Loucy (cell line): ENCODE data around the gene PHF13.

ENCODE experiments used
- H2AFZ ChIP-seq: fragments of 200-600 bp; sonication (generic); 2 replicates; pipeline ENCODE4 v1.6.0; 2016; ENCODE audit warnings: antibody characterized with exemption, mild to moderate bottlenecking, low read length, moderate library complexity
- H3F3A ChIP-seq: fragments of 200-600 bp; 2 replicates; pipeline ENCODE4 v1.6.0; 2016; ENCODE audit warnings: antibody characterized with exemption, low read depth, mild to moderate bottlenecking
- H3K27me3 ChIP-seq: fragments of 200-600 bp; sonication (generic); 2 replicates; pipeline ENCODE4 v1.6.1; 2014; ENCODE audit warnings: low read length, mild to moderate bottlenecking; ENCODE audit not compliant: insufficient read depth, poor library complexity, severe bottlenecking
- H3K36me3 ChIP-seq: fragments of 200-600 bp; sonication (generic); 2 replicates; pipeline ENCODE4 v1.6.1; 2016; ENCODE audit warnings: low read length; ENCODE audit not compliant: insufficient read depth
- H3K4me1 ChIP-seq: fragments of 200-600 bp; sonication (generic); 2 replicates; pipeline ENCODE4 v1.5.1; 2014; ENCODE audit warnings: low read length, mild to moderate bottlenecking; ENCODE audit not compliant: insufficient read depth, poor library complexity, severe bottlenecking
- H3K4me2 ChIP-seq: fragments of 200-600 bp; sonication (generic); 2 replicates; pipeline ENCODE4 v1.6.0; 2014; ENCODE audit warnings: antibody characterized with exemption, low read length, low read depth, mild to moderate bottlenecking; ENCODE audit not compliant: poor library complexity, severe bottlenecking
- H3K4me3 ChIP-seq: fragments of 200-600 bp; sonication (generic); 2 replicates; pipeline ENCODE4 v1.5.1; 2014; ENCODE audit warnings: low read length, mild to moderate bottlenecking, mixed read lengths; ENCODE audit not compliant: poor library complexity, severe bottlenecking
- H3K79me2 ChIP-seq: fragments of 200-600 bp; sonication (generic); 2 replicates; pipeline ENCODE4 v1.6.1; 2014; ENCODE audit warnings: low read length; ENCODE audit not compliant: insufficient read depth
- H3K9ac ChIP-seq: fragments of 200-600 bp; sonication (generic); 2 replicates; pipeline ENCODE4 v1.6.0; 2014; ENCODE audit warnings: mild to moderate bottlenecking, low read depth, low read length, moderate library complexity; ENCODE audit not compliant: poor library complexity, severe bottlenecking
- H3K9me2 ChIP-seq: fragments of 200-600 bp; sonication (generic); replicated peaks from 2 replicates; pipeline ENCODE4 v1.6.1; 2016; ENCODE audit warnings: low read depth, low read length, mixed read lengths
- H3K9me3 ChIP-seq: fragments of 200-600 bp; sonication (generic); 2 replicates; pipeline ENCODE4 v1.6.1; 2014; ENCODE audit warnings: mild to moderate bottlenecking, antibody characterized with exemption, low read length, low read depth; ENCODE audit not compliant: insufficient read depth
- H4K20me1 ChIP-seq: fragments of 200-600 bp; sonication (generic); 2 replicates; pipeline ENCODE4 v1.6.0; 2014; ENCODE audit warnings: antibody characterized with exemption, low read length, mild to moderate bottlenecking; ENCODE audit not compliant: insufficient read depth, poor library complexity, severe bottlenecking
- EZH2phosphoT487 ChIP-seq: fragments of 200-600 bp; IDR thresholded peaks from 2 replicates; pipeline ENCODE4 v1.6.1; 2018; ENCODE audit warnings: antibody characterized with exemption, mild to moderate bottlenecking, moderate library complexity, borderline replicate concordance
- TF ChIP-seq, protein P1 (sequence below): fragments of 200-600 bp; sonication (generic); conservative IDR thresholded peaks from 2 replicates; pipeline ENCODE4 v1.5.1; 2014; ENCODE audit warnings: mild to moderate bottlenecking, antibody characterized with exemption, low read length

Gene PHF13

GRCh38 chr1:6601049-6601922 lies 12.2 kb upstream of the PHF13 start:
- H3K27me3 ChIP-seq, result no peaks in the 10 kb centered on the region
- peaks cover 34% of the 10 kb centered on the region for H4K20me1 ChIP-seq
- peak overlapping the region; percentile 74 for H3K9ac ChIP-seq
- H3K79me2 ChIP-seq, result peaks cover 61% of the 10 kb centered on the region
- TF ChIP-seq, protein P1, sequence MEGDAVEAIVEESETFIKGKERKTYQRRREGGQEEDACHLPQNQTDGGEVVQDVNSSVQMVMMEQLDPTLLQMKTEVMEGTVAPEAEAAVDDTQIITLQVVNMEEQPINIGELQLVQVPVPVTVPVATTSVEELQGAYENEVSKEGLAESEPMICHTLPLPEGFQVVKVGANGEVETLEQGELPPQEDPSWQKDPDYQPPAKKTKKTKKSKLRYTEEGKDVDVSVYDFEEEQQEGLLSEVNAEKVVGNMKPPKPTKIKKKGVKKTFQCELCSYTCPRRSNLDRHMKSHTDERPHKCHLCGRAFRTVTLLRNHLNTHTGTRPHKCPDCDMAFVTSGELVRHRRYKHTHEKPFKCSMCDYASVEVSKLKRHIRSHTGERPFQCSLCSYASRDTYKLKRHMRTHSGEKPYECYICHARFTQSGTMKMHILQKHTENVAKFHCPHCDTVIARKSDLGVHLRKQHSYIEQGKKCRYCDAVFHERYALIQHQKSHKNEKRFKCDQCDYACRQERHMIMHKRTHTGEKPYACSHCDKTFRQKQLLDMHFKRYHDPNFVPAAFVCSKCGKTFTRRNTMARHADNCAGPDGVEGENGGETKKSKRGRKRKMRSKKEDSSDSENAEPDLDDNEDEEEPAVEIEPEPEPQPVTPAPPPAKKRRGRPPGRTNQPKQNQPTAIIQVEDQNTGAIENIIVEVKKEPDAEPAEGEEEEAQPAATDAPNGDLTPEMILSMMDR, result 0 out of 2 replicates have a peak, but pooled peaks have one; percentile 18
- TF ChIP-seq EZH2phosphoT487, result no peak
- H3K9me2 ChIP-seq, result no peaks in the 10 kb centered on the region
- H3K4me3 ChIP-seq, result peak overlapping the region; percentile 81
- no peaks in the 10 kb centered on the region for H3K9me3 ChIP-seq
- H2AFZ ChIP-seq, result peak overlapping the region; percentile 94
- peak overlapping the region; percentile 94 for H3K4me2 ChIP-seq
- H3K36me3 ChIP-seq, result peaks cover 19% of the 10 kb centered on the region; the same call in 1 of the 2 replicates
- peaks cover 28% of the 10 kb centered on the region for H3K4me1 ChIP-seq
- H3F3A ChIP-seq, result 0 out of 2 replicates have a peak, but pooled peaks cover 5% of the 10 kb centered on the region

DNA sequence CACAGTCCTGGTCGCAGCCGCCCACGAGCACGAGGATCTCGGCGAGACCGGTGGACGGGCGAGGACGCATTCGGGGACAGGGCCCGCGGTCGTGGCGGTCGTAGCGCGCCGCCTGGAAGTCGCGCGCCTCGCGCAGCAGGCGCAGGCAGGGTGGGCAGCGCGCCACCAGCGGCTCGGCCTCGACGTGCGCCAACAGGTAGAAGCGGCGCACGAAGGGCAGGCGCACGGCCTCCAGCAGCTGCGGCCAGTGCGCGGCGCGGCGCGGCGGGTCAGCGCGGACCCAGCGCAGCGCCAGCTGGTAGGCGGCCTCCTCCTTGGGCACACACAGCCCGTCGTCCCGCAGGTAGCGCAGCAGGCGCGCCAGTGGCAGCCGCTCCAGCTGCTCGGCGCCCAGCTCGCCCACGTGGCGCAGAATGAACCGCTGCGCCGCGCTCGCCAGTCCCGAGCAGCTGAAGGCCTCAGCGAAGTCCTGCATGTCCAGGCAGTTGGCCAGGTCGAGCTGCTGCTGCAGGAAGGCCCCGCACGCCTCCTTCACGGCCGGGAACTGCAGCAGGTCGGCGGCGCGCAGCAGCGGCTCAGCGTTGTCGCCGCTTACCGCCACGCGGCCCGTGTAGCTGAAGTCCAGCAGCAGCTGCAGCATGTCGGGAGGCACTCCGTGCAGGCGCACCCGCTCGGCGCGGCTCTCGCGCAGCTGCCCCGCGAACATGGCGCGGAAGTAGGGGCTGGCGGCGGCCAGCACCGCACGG lies 11.4 kb upstream of the PHF13 start:
- Histone ChIP-seq H2AFZ (peak overlapping the region; percentile 94), H3F3A (0 out of 2 replicates have a peak, but pooled peaks cover 5% of the 10 kb centered on the region)

DNA sequence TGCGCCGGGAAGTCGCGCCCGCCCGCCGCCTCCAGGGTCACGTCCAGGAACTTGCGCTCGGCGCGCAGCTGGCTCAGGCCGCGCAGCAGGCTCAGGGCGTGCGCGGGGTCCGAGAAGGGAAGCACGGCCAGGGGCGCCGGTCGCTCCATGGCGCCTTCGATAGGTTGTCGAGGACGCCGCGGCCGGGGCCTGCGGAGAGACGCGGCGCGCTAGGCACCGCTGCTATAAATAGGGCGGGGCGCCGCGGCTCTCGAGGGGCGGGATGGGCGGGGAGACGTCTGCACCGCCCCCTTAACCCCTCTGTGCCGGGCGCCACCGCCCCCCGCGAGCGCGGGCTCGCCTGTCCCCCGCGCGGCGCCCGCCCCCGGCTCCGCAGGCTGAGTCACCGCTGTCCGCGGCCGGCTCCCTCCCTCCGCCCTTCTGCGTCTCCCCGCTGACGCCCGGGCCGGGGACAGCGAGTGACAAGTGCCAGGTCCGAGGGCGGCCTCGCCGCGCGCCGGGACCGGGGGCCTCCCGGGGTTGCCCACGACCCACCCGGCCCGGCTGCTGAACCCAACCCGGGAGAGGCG lies 10.8 kb upstream of the PHF13 start, which contains the start of gene KLHL21:
Gene KLHL21, minus strand, starts transcription at position 201 of the 569 bp plus-strand sequence. Its CDS starts 52 bp downstream, at position 149.
- peak within 1 kb of the TSS; percentile 94 for H3K4me2 ChIP-seq
- H3K9me2 ChIP-seq, result no peaks in the 10 kb centered on the region
- 0 out of 2 replicates have a peak, but pooled peaks cover 5% of the 10 kb centered on the region for H3F3A ChIP-seq
- H3K36me3 ChIP-seq, result peaks cover 8% of the 10 kb centered on the region; the same call in 1 of the 2 replicates
- no peaks in the 10 kb centered on the region for H3K27me3 ChIP-seq
- peaks cover 46% of the 10 kb centered on the region for H3K79me2 ChIP-seq
- peaks cover 21% of the 10 kb centered on the region for H3K4me1 ChIP-seq
- H3K9ac ChIP-seq, result peak within 1 kb of the TSS; percentile 78
- H2AFZ ChIP-seq, result peak within 1 kb of the TSS; percentile 98
- H4K20me1 ChIP-seq, result peaks cover 22% of the 10 kb centered on the region
- no peaks in the 10 kb centered on the region for H3K9me3 ChIP-seq
- no peak for TF ChIP-seq EZH2phosphoT487
- TF ChIP-seq, protein P1, result no peak
- peak within 1 kb of the TSS; percentile 81 for H3K4me3 ChIP-seq

More for the DNA sequence above, 11.4 kb upstream of the PHF13 start:
- Histone ChIP-seq H3K4me3 (peak overlapping the region; percentile 81), H3K4me1 (peaks cover 24% of the 10 kb centered on the region), H3K4me2 (peak overlapping the region; percentile 94), H3K9me2 (no peaks in the 10 kb centered on the region), H3K27me3 (no peaks in the 10 kb centered on the region), H4K20me1 (peaks cover 29% of the 10 kb centered on the region), H3K9ac (peak overlapping the region; percentile 74), H3K79me2 (peaks cover 53% of the 10 kb centered on the region), H3K9me3 (no peaks in the 10 kb centered on the region), H3K36me3 (peaks cover 14% of the 10 kb centered on the region; the same call in 1 of the 2 replicates)
- TF ChIP-seq EZH2phosphoT487, result no peak
- TF ChIP-seq, protein P1, result no peak
